Keratinocyte (primary cell): ENCODE measurements around the gene POLD1. TPM values are rescaled to one million over a fixed set of nuclear protein-coding genes. Genes with fewer than 3 reads are reported as not detected.

Experiments
- DNase-seq: peaks from one replicate; pipeline ENCODE4 v3.0.0-alpha.2; 2011; ENCODE audit warnings: low read depth, missing footprints, low spot score
- FAIRE-seq: peaks from 2 replicates; lab custom pipeline; 2011; peaks lifted over from hg19 to GRCh38; lab: Jason Lieb, UNC
- H2AFZ ChIP-seq: 2 replicates; pipeline ENCODE4 v1.6.0; 2012; ENCODE audit warnings: low read length, control low read depth, inconsistent platforms; ENCODE audit not compliant: control insufficient read depth
- H3K27ac ChIP-seq: 2 replicates; pipeline ENCODE4 v1.5.1; 2011; ENCODE audit warnings: low read length; ENCODE audit not compliant: control insufficient read depth, insufficient read depth
- H3K27me3 ChIP-seq: 3 replicates; pipeline ENCODE4 v1.6.0; 2011; ENCODE audit warnings: low read length; ENCODE audit not compliant: control insufficient read depth, insufficient read depth; ENCODE audit errors: extremely low read depth
- H3K36me3 ChIP-seq, 2 experiments: 2 replicates in 1 of 2; 3 replicates in 1 of 2; pipeline ENCODE4 v1.5.1; 2011; ENCODE audit warnings: low read length in 2 of 2, mild to moderate bottlenecking in 1 of 2; ENCODE audit not compliant: control insufficient read depth in 2 of 2, insufficient read depth in 2 of 2; ENCODE audit errors: extremely low read depth in 1 of 2
- H3K4me1 ChIP-seq: 3 replicates; pipeline ENCODE4 v1.5.1; 2011; ENCODE audit warnings: low read length; ENCODE audit not compliant: control insufficient read depth, insufficient read depth; ENCODE audit errors: extremely low read depth
- H3K4me2 ChIP-seq: 3 replicates; pipeline ENCODE4 v1.6.0; 2011; ENCODE audit warnings: low read depth, low read length; ENCODE audit not compliant: control insufficient read depth, insufficient read depth; ENCODE audit errors: extremely low read depth
- H3K4me3 ChIP-seq, 3 experiments: fragments of 200-600 bp in 1 of 3; sonication (generic) in 1 of 3; 2 replicates in 2 of 3; 3 replicates in 1 of 3; pipeline ENCODE4 v1.5.1; 2011 to 2016; ENCODE audit warnings: low read length in 3 of 3, mild to moderate bottlenecking in 3 of 3, control low read depth in 2 of 3, inconsistent platforms in 1 of 3, low read depth in 1 of 3, mixed read lengths in 1 of 3, mixed run types in 1 of 3, moderate library complexity in 1 of 3; ENCODE audit not compliant: control insufficient read depth in 2 of 3, insufficient read depth in 2 of 3; ENCODE audit errors: extremely low read depth in 1 of 3
- H3K79me2 ChIP-seq: 2 replicates; pipeline ENCODE4 v1.6.0; 2012; ENCODE audit warnings: low read length; ENCODE audit not compliant: control insufficient read depth, insufficient read depth
- H3K9ac ChIP-seq: 3 replicates; pipeline ENCODE4 v1.6.0; 2011; ENCODE audit warnings: low read length; ENCODE audit not compliant: control insufficient read depth, insufficient read depth; ENCODE audit errors: extremely low read depth
- H3K9me1 ChIP-seq: 3 replicates; pipeline ENCODE4 v1.6.0; 2011; ENCODE audit warnings: low read length; ENCODE audit not compliant: control insufficient read depth, insufficient read depth; ENCODE audit errors: extremely low read depth
- H3K9me3 ChIP-seq: 2 replicates; pipeline ENCODE4 v1.5.1; 2012; ENCODE audit warnings: low read depth, low read length; ENCODE audit not compliant: control insufficient read depth
- H4K20me1 ChIP-seq: 3 replicates; pipeline ENCODE4 v1.6.0; 2011; ENCODE audit warnings: low read length; ENCODE audit not compliant: control insufficient read depth, insufficient read depth; ENCODE audit errors: extremely low read depth
- EZH2 ChIP-seq: IDR thresholded peaks from one replicate; pipeline ENCODE4 v1.6.1; 2012; ENCODE audit warnings: inconsistent platforms, mild to moderate bottlenecking, low read length, moderate library complexity
- dilution Hi-C: fragments of 300-500 bp; cut with MboI; formaldehyde crosslinking; loops from one replicate; pipeline ENCODE4 v1.7.0; 2020; ENCODE audit warnings: low sequenced_read_pairs; ENCODE audit not compliant: extremely low pct_ligation_motif_present
- polyA plus RNA-seq, 5 experiments: library from polyadenylated mRNA; depleted of rRNA in 3 of 5; stranded (reverse) in 3 of 5; stranded (forward) in 1 of 5; unstranded in 1 of 5; fragments of >200 nt; gene quantifications; 1 replicate in 1 of 5; 2 replicates in 3 of 5; 3 replicates in 1 of 5; pipeline versions ENCODE4 v1.2.1 to v1.2.3, GENCODE V29; 2011 to 2012; ENCODE audit warnings: missing spikeins in 2 of 5, low read depth in 1 of 5, low replicate concordance in 1 of 5
- TF ChIP-seq, protein P1 (sequence below), 3 experiments: IDR thresholded peaks in 1 of 3; conservative IDR thresholded peaks in 1 of 3; optimal IDR thresholded peaks in 1 of 3; 2 replicates in 2 of 3; 3 replicates in 1 of 3; pipeline versions ENCODE3 to v1.5.1; 2011; ENCODE audit warnings: low read length in 3 of 3, mild to moderate bottlenecking in 3 of 3, moderate library complexity in 2 of 3, control low read depth in 1 of 3, inconsistent platforms in 1 of 3; ENCODE audit not compliant: insufficient read depth in 2 of 3; ENCODE audit errors: extremely low read depth in 1 of 3

Gene POLD1
- polyA plus RNA-seq, 1 donor (not counting 4 experiments of a cell fraction or from before 2014, with no cell fraction given): 8.7 TPM

DNA sequence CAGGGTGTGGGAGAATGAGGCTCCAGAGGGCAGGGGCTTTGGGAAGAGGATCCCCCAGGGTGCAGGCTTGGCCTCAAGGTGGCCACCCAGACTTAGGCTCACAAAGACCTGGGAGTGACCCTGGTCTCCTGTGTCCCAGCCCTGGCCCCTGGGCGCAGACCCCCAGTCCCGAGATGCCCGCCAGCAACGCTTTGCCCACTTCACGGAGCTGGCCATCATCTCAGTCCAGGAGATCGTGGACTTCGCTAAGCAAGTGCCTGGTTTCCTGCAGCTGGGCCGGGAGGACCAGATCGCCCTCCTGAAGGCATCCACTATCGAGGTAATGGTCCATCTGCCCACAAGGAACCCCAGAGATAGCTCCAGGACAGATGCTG is 5.3 kb upstream of the POLD1 start:
- TF ChIP-seq, protein P1, sequence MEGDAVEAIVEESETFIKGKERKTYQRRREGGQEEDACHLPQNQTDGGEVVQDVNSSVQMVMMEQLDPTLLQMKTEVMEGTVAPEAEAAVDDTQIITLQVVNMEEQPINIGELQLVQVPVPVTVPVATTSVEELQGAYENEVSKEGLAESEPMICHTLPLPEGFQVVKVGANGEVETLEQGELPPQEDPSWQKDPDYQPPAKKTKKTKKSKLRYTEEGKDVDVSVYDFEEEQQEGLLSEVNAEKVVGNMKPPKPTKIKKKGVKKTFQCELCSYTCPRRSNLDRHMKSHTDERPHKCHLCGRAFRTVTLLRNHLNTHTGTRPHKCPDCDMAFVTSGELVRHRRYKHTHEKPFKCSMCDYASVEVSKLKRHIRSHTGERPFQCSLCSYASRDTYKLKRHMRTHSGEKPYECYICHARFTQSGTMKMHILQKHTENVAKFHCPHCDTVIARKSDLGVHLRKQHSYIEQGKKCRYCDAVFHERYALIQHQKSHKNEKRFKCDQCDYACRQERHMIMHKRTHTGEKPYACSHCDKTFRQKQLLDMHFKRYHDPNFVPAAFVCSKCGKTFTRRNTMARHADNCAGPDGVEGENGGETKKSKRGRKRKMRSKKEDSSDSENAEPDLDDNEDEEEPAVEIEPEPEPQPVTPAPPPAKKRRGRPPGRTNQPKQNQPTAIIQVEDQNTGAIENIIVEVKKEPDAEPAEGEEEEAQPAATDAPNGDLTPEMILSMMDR (optimal IDR thresholded peaks at IDR 0.05 in 1 of 3, IDR thresholded peaks at IDR 0.05 in 1 of 3, conservative IDR thresholded peaks at IDR 0.05 in 1 of 3; ENCODE audit: extremely low read depth in 1 of 3, insufficient read depth in 2 of 3, low read length in 3 of 3): no peak
- no peak for TF ChIP-seq EZH2
- peaks cover 16 to 29% of the 10 kb centered on the region in 2 experiments for H3K36me3 ChIP-seq
- no peak overlapping the region for H3K27ac ChIP-seq
- no peak overlapping the region for H3K9ac ChIP-seq
- DNase-seq (no peak), FAIRE-seq (no peak)
- no peak overlapping the region for H3K4me3 ChIP-seq
- no peaks in the 10 kb centered on the region for H3K79me2 ChIP-seq
- no peak overlapping the region for H3K4me2 ChIP-seq
- H4K20me1 ChIP-seq: no peaks in the 10 kb centered on the region
- no peak overlapping the region for H2AFZ ChIP-seq
- H3K9me3 ChIP-seq: no peaks in the 10 kb centered on the region
- dilution Hi-C loops: no loop called here
- H3K9me1 ChIP-seq: peaks cover 2% of the 10 kb centered on the region
- peaks cover 7% of the 10 kb centered on the region for H3K4me1 ChIP-seq
- H3K27me3 ChIP-seq: no peaks in the 10 kb centered on the region

DNA sequence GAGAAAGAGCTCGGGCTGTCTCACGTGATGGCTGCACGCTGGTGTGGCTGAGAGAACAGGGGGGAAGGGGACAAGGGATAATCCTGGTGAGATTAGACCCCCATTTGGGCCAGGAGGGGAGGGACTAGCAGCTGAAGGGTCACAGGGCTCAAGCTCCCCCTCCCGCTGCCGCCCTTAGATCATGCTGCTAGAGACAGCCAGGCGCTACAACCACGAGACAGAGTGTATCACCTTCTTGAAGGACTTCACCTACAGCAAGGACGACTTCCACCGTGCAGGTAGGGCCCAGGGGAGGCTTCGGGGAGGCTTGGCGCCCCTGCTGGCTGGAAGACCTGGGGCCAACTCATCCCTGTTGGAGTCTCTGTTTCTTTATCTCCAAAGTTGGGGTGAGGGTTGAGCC is 4.5 kb upstream of the POLD1 start:
- Histone ChIP-seq H3K4me3 (no peak overlapping the region), H3K9ac (no peak overlapping the region), H3K9me1 (peaks cover 2% of the 10 kb centered on the region), H3K9me3 (no peaks in the 10 kb centered on the region), H3K27ac (no peak overlapping the region), H4K20me1 (no peaks in the 10 kb centered on the region), H3K79me2 (peaks cover 1% of the 10 kb centered on the region), H3K36me3 (peaks cover 16 to 29% of the 10 kb centered on the region in 2 experiments), H3K27me3 (no peaks in the 10 kb centered on the region), H3K4me1 (peaks cover 7% of the 10 kb centered on the region), H3K4me2 (no peak overlapping the region), H2AFZ (no peak overlapping the region)
- TF ChIP-seq, protein P1 (optimal IDR thresholded peaks at IDR 0.05 in 1 of 3, IDR thresholded peaks at IDR 0.05 in 1 of 3, conservative IDR thresholded peaks at IDR 0.05 in 1 of 3; ENCODE audit: extremely low read depth in 1 of 3, insufficient read depth in 2 of 3, low read length in 3 of 3): no peak
- no peak for TF ChIP-seq EZH2
- FAIRE-seq (no peak), DNase-seq (no peak)
- dilution Hi-C loops: no loop called here
